Measurements from ENCODE around the gene RPL36. TPM values are rescaled to one million over a fixed set of nuclear protein-coding genes. Genes with fewer than 3 reads are reported as not detected.

RPL36 gene
- polyA plus RNA-seq (2013, experiment 1 of 2) = 1,911 TPM
- polyA plus RNA-seq (2013, experiment 2 of 2) = 1,926 TPM

GRCh38 chr19:5690125-5690954, at the start of gene RPL36:
Gene RPL36 (plus strand): TSS chr19:5690295. CDS start chr19:5690508, 213 bp downstream.
- Histone ChIP-seq H2BK15ac (replicated peaks; ENCODE audit: low read depth) (no peak within 1 kb of the TSS), H2BK5ac (ENCODE audit: low read length) (peak within 1 kb of the TSS; percentile 86), H3K4me3 (ENCODE audit: low read length) (peak within 1 kb of the TSS; percentile 50), H3K36me3 (ENCODE audit: control insufficient read depth, insufficient read depth, low read length) (peaks cover 16% of the 10 kb centered on the region), H3K27me3 (ENCODE audit: insufficient read depth, low read length, poor library complexity) (no peaks in the 10 kb centered on the region), H2BK120ac (ENCODE audit: low read depth, low read length) (no peak within 1 kb of the TSS), H3K4me2 (ENCODE audit: low read length) (peak within 1 kb of the TSS; percentile 64), H3K56ac (ENCODE audit: low read length) (peak within 1 kb of the TSS; percentile 100), H4K5ac (ENCODE audit: low read length) (no peak within 1 kb of the TSS), H4K8ac (ENCODE audit: low read depth, low read length) (no peak within 1 kb of the TSS), H3K79me2 (ENCODE audit: control insufficient read depth, insufficient read depth, low read length) (peaks cover 37% of the 10 kb centered on the region), H2AK5ac (ENCODE audit: low read length) (peak within 1 kb of the TSS; percentile 89), H3K18ac (ENCODE audit: low read length) (peak within 1 kb of the TSS; percentile 52), H3K79me1 (ENCODE audit: low read length) (peaks cover 12% of the 10 kb centered on the region), H3K23ac (ENCODE audit: low read length) (peak within 1 kb of the TSS; percentile 81), H3K27ac (ENCODE audit: low read depth, low read length) (peak within 1 kb of the TSS; percentile 24), H3K9ac (ENCODE audit: low read length) (peak within 1 kb of the TSS; percentile 99), H3K4me1 (ENCODE audit: control insufficient read depth, low read depth, low read length) (no peaks in the 10 kb centered on the region), H3K4ac (ENCODE audit: low read depth, low read length) (peak within 1 kb of the TSS; percentile 74)
- peak; percentile 97 for DNase-seq
- no CpG with 5 or more reads among the region's 73 CpGs for WGBS (ENCODE audit: extremely low coverage, insufficient coverage, low lambda C conversion rate)

GRCh38 chr19:5641171-5641570, 48.9 kb upstream of the RPL36 start:
- Histone ChIP-seq H3K23ac (ENCODE audit: low read length) (no peak overlapping the region), H3K4ac (ENCODE audit: low read depth, low read length) (no peak overlapping the region), H3K18ac (ENCODE audit: low read length) (no peak overlapping the region), H3K4me3 (ENCODE audit: low read length) (no peak overlapping the region), H3K56ac (ENCODE audit: low read length) (no peak overlapping the region), H3K27me3 (ENCODE audit: insufficient read depth, low read length, poor library complexity) (no peaks in the 10 kb centered on the region), H3K36me3 (ENCODE audit: control insufficient read depth, insufficient read depth, low read length) (peaks cover 19% of the 10 kb centered on the region), H3K27ac (ENCODE audit: low read depth, low read length) (no peak overlapping the region), H3K9ac (ENCODE audit: low read length) (no peak overlapping the region), H4K5ac (ENCODE audit: low read length) (no peak overlapping the region), H2BK120ac (ENCODE audit: low read depth, low read length) (no peak overlapping the region), H3K79me2 (ENCODE audit: control insufficient read depth, insufficient read depth, low read length) (peaks cover 62% of the 10 kb centered on the region), H3K4me2 (ENCODE audit: low read length) (no peak overlapping the region), H3K79me1 (ENCODE audit: low read length) (peaks cover 21% of the 10 kb centered on the region), H2BK5ac (ENCODE audit: low read length) (no peak overlapping the region), H2AK5ac (ENCODE audit: low read length) (no peak overlapping the region), H2BK15ac (replicated peaks; ENCODE audit: low read depth) (no peak overlapping the region), H4K8ac (ENCODE audit: low read depth, low read length) (no peak overlapping the region), H3K4me1 (ENCODE audit: control insufficient read depth, low read depth, low read length) (no peaks in the 10 kb centered on the region)
- no CpG with 5 or more reads among the region's 4 CpGs for WGBS (ENCODE audit: extremely low coverage, insufficient coverage, low lambda C conversion rate)
- DNase-seq = no peak

GRCh38 chr19:5642204-5642603, 47.9 kb upstream of the RPL36 start:
- no peak overlapping the region for H3K56ac ChIP-seq (ENCODE audit: low read length)
- H3K79me1 ChIP-seq (ENCODE audit: low read length) = peaks cover 31% of the 10 kb centered on the region
- H3K9ac ChIP-seq (ENCODE audit: low read length) = no peak overlapping the region
- peaks cover 27% of the 10 kb centered on the region for H3K36me3 ChIP-seq (ENCODE audit: control insufficient read depth, insufficient read depth, low read length)
- no peak overlapping the region for H3K4me2 ChIP-seq (ENCODE audit: low read length)
- H3K27ac ChIP-seq (ENCODE audit: low read depth, low read length) = no peak overlapping the region
- DNase-seq = no peak
- H3K79me2 ChIP-seq (ENCODE audit: control insufficient read depth, insufficient read depth, low read length) = peaks cover 61% of the 10 kb centered on the region
- no peaks in the 10 kb centered on the region for H3K27me3 ChIP-seq (ENCODE audit: insufficient read depth, low read length, poor library complexity)
- H2AK5ac ChIP-seq (ENCODE audit: low read length) = no peak overlapping the region
- no peak overlapping the region for H2BK120ac ChIP-seq (ENCODE audit: low read depth, low read length)
- H4K8ac ChIP-seq (ENCODE audit: low read depth, low read length) = no peak overlapping the region
- H3K4me3 ChIP-seq (ENCODE audit: low read length) = no peak overlapping the region
- no peak overlapping the region for H2BK15ac ChIP-seq (replicated peaks; ENCODE audit: low read depth)
- no peaks in the 10 kb centered on the region for H3K4me1 ChIP-seq (ENCODE audit: control insufficient read depth, low read depth, low read length)
- no peak overlapping the region for H3K18ac ChIP-seq (ENCODE audit: low read length)
- H3K23ac ChIP-seq (ENCODE audit: low read length) = no peak overlapping the region
- no peak overlapping the region for H3K4ac ChIP-seq (ENCODE audit: low read depth, low read length)
- no peak overlapping the region for H4K5ac ChIP-seq (ENCODE audit: low read length)
- no CpG with 5 or more reads among the region's 2 CpGs for WGBS (ENCODE audit: extremely low coverage, insufficient coverage, low lambda C conversion rate)
- H2BK5ac ChIP-seq (ENCODE audit: low read length) = no peak overlapping the region

DNA sequence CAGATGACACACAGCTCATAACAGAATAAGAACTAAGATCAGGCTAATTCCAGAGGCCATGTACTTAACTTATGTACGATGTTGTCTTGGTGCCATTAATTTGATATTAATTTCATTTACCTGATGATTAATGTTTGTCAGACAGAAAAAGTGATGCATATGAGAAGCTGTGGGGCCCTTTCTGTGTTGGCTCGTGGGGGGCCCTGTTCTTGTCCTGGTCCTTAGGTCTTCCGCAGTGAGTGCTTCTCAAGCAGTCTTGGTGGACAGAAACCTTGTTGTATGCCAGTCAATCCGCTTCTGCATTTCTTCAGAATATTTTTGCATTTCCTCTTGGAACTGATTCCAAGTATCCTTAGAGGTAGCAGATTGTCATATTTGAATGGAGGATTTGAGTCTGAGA, 47.0 kb upstream of the RPL36 start:
- no peak overlapping the region for H4K8ac ChIP-seq (ENCODE audit: low read depth, low read length)
- H3K27ac ChIP-seq (ENCODE audit: low read depth, low read length) = no peak overlapping the region
- no peak overlapping the region for H2AK5ac ChIP-seq (ENCODE audit: low read length)
- H3K18ac ChIP-seq (ENCODE audit: low read length) = no peak overlapping the region
- H3K4me3 ChIP-seq (ENCODE audit: low read length) = no peak overlapping the region
- no peak overlapping the region for H2BK120ac ChIP-seq (ENCODE audit: low read depth, low read length)
- no peaks in the 10 kb centered on the region for H3K4me1 ChIP-seq (ENCODE audit: control insufficient read depth, low read depth, low read length)
- peaks cover 31% of the 10 kb centered on the region for H3K79me1 ChIP-seq (ENCODE audit: low read length)
- WGBS (ENCODE audit: extremely low coverage, insufficient coverage, low lambda C conversion rate) = no CpG with 5 or more reads among the region's 4 CpGs
- no peak overlapping the region for H3K23ac ChIP-seq (ENCODE audit: low read length)
- no peak overlapping the region for H2BK15ac ChIP-seq (replicated peaks; ENCODE audit: low read depth)
- peaks cover 53% of the 10 kb centered on the region for H3K79me2 ChIP-seq (ENCODE audit: control insufficient read depth, insufficient read depth, low read length)
- H3K9ac ChIP-seq (ENCODE audit: low read length) = no peak overlapping the region
- H3K56ac ChIP-seq (ENCODE audit: low read length) = no peak overlapping the region
- no peak for DNase-seq
- no peak overlapping the region for H4K5ac ChIP-seq (ENCODE audit: low read length)
- peaks cover 31% of the 10 kb centered on the region for H3K36me3 ChIP-seq (ENCODE audit: control insufficient read depth, insufficient read depth, low read length)
- no peak overlapping the region for H3K4ac ChIP-seq (ENCODE audit: low read depth, low read length)
- H2BK5ac ChIP-seq (ENCODE audit: low read length) = no peak overlapping the region
- H3K27me3 ChIP-seq (ENCODE audit: insufficient read depth, low read length, poor library complexity) = no peaks in the 10 kb centered on the region
- H3K4me2 ChIP-seq (ENCODE audit: low read length) = no peak overlapping the region

GRCh38 chr19:5644037-5644436, 46.1 kb upstream of the RPL36 start:
- no peak overlapping the region for H3K23ac ChIP-seq (ENCODE audit: low read length)

More at GRCh38 chr19:5644037-5644436, 46.1 kb upstream of the RPL36 start:
- no peak overlapping the region for H3K56ac ChIP-seq (ENCODE audit: low read length)
- H3K18ac ChIP-seq (ENCODE audit: low read length) = no peak overlapping the region
- H4K5ac ChIP-seq (ENCODE audit: low read length) = no peak overlapping the region
- H3K4me2 ChIP-seq (ENCODE audit: low read length) = no peak overlapping the region
- no peaks in the 10 kb centered on the region for H3K27me3 ChIP-seq (ENCODE audit: insufficient read depth, low read length, poor library complexity)
- H4K8ac ChIP-seq (ENCODE audit: low read depth, low read length) = no peak overlapping the region
- H3K4me3 ChIP-seq (ENCODE audit: low read length) = no peak overlapping the region
- H2BK15ac ChIP-seq (replicated peaks; ENCODE audit: low read depth) = no peak overlapping the region
- no peak overlapping the region for H3K9ac ChIP-seq (ENCODE audit: low read length)
- H3K36me3 ChIP-seq (ENCODE audit: control insufficient read depth, insufficient read depth, low read length) = peaks cover 32% of the 10 kb centered on the region
- no peak overlapping the region for H2BK5ac ChIP-seq (ENCODE audit: low read length)
- no peak overlapping the region for H2AK5ac ChIP-seq (ENCODE audit: low read length)
- no peak overlapping the region for H3K4ac ChIP-seq (ENCODE audit: low read depth, low read length)
- no peak overlapping the region for H2BK120ac ChIP-seq (ENCODE audit: low read depth, low read length)
- no CpG with 5 or more reads among the region's 2 CpGs for WGBS (ENCODE audit: extremely low coverage, insufficient coverage, low lambda C conversion rate)
- no peaks in the 10 kb centered on the region for H3K4me1 ChIP-seq (ENCODE audit: control insufficient read depth, low read depth, low read length)
- no peak for DNase-seq
- H3K27ac ChIP-seq (ENCODE audit: low read depth, low read length) = no peak overlapping the region
- H3K79me1 ChIP-seq (ENCODE audit: low read length) = peaks cover 31% of the 10 kb centered on the region
- H3K79me2 ChIP-seq (ENCODE audit: control insufficient read depth, insufficient read depth, low read length) = peaks cover 46% of the 10 kb centered on the region

Data from mesendoderm (in vitro differentiated cells).